Endothelial cell of umbilical vein (primary cell): ENCODE measurements around the gene MBTPS1. TPM values are rescaled to one million over a fixed set of nuclear protein-coding genes. Genes with fewer than 3 reads are reported as not detected.

Experiments
- BruUV-seq: library from RNA; stranded (reverse); fragments of 400-500 nt; replicated peaks from 2 replicates; lab custom pipeline; 2021; lab: Mats Ljungman, UMichigan
- CTCF ChIA-PET: fragments of 300-600, 350-600 bp; sonication (Branson Sonifier 250); formaldehyde crosslinking; loops from one replicate; lab custom pipeline; 2021; ENCODE audit warnings: antibody characterized with exemption, inconsistent platforms; lab: Charles Lee
- POLR2A ChIA-PET: fragments of 300-600, 350-600 bp; sonication (Branson Sonifier 250); formaldehyde crosslinking; loops from one replicate; lab custom pipeline; 2021; ENCODE audit warnings: antibody characterized with exemption, inconsistent platforms; lab: Charles Lee
- DNase-seq: peaks from one replicate; pipeline ENCODE4 v3.0.0-alpha.2; 2011; ENCODE audit warnings: low read depth, low spot score
- FAIRE-seq: peaks from 2 replicates; lab custom pipeline; 2011; peaks lifted over from hg19 to GRCh38; lab: Jason Lieb, UNC
- H2AFZ ChIP-seq: 2 replicates; pipeline ENCODE4 v1.6.0; 2012; ENCODE audit warnings: low read depth, low read length, control low read depth, inconsistent platforms
- H3K27ac ChIP-seq: 2 replicates; pipeline ENCODE4 v1.5.1; 2011; ENCODE audit warnings: low read depth, mild to moderate bottlenecking, control low read depth, low read length, moderate library complexity; ENCODE audit not compliant: insufficient read depth
- H3K27me3 ChIP-seq, 2 experiments: 2 replicates each; pipeline versions ENCODE4 v1.6.0 to v1.6.1; 2011; ENCODE audit warnings: low read length in 2 of 2, mixed read lengths in 1 of 2; ENCODE audit not compliant: control insufficient read depth in 2 of 2, insufficient read depth in 2 of 2
- H3K36me3 ChIP-seq, 2 experiments: 2 replicates in 1 of 2; 3 replicates in 1 of 2; pipeline ENCODE4 v1.5.1; 2011; ENCODE audit warnings: low read length in 2 of 2, mild to moderate bottlenecking in 1 of 2, moderate library complexity in 1 of 2; ENCODE audit not compliant: control insufficient read depth in 2 of 2, insufficient read depth in 2 of 2; ENCODE audit errors: extremely low read depth in 1 of 2
- H3K4me1 ChIP-seq: 3 replicates; pipeline ENCODE4 v1.5.1; 2011; ENCODE audit warnings: mild to moderate bottlenecking, low read length; ENCODE audit not compliant: control insufficient read depth, insufficient read depth; ENCODE audit errors: extremely low read depth
- H3K4me2 ChIP-seq: 2 replicates; pipeline ENCODE4 v1.6.1; 2011; ENCODE audit warnings: low read length, control low read depth, mixed read lengths; ENCODE audit not compliant: insufficient read depth
- H3K4me3 ChIP-seq, 3 experiments: fragments of 200-600 bp in 1 of 3; sonication (generic), shearing (Covaris generic) in 1 of 3; replicated peaks in 1 of 3; 2 replicates each; pipeline ENCODE4 v1.5.1; 2011 to 2016; ENCODE audit warnings: control low read depth in 3 of 3, low read length in 3 of 3, mild to moderate bottlenecking in 2 of 3, inconsistent platforms in 1 of 3, low read depth in 1 of 3, moderate library complexity in 1 of 3; ENCODE audit not compliant: insufficient read depth in 1 of 3
- H3K79me2 ChIP-seq: 2 replicates; pipeline ENCODE4 v1.6.0; 2012; ENCODE audit warnings: low read length, inconsistent platforms; ENCODE audit not compliant: control insufficient read depth, insufficient read depth
- H3K9ac ChIP-seq: replicated peaks from 2 replicates; pipeline ENCODE3; 2011; ENCODE audit warnings: low read length, control low read depth; ENCODE audit not compliant: insufficient read depth; ENCODE audit errors: extremely low read depth
- H3K9me1 ChIP-seq: replicated peaks from 3 replicates; pipeline ENCODE4 v1.6.0; 2011; ENCODE audit warnings: mild to moderate bottlenecking, low read length; ENCODE audit not compliant: control insufficient read depth, insufficient read depth; ENCODE audit errors: extremely low read depth
- H3K9me3 ChIP-seq: replicated peaks from 2 replicates; pipeline ENCODE4 v1.5.1; 2012; ENCODE audit warnings: low read length, inconsistent platforms; ENCODE audit not compliant: control insufficient read depth, insufficient read depth
- H4K20me1 ChIP-seq: replicated peaks from 2 replicates; pipeline ENCODE3; 2011; ENCODE audit warnings: mild to moderate bottlenecking, low read length; ENCODE audit not compliant: control insufficient read depth, insufficient read depth; ENCODE audit errors: extremely low read depth
- EZH2 ChIP-seq: IDR thresholded peaks from 2 replicates; pipeline ENCODE4 v1.6.1; 2012; ENCODE audit warnings: borderline replicate concordance, low read depth, mild to moderate bottlenecking, moderate library complexity, low read length, inconsistent platforms; ENCODE audit not compliant: severe bottlenecking
- FOS ChIP-seq: IDR thresholded peaks from 2 replicates; pipeline ENCODE4 v1.6.1; 2011; ENCODE audit warnings: mild to moderate bottlenecking, low read length, moderate library complexity, borderline replicate concordance; ENCODE audit not compliant: insufficient read depth
- GATA2 ChIP-seq: IDR thresholded peaks from 2 replicates; pipeline ENCODE4 v1.7.0; 2011; ENCODE audit warnings: low read depth, mild to moderate bottlenecking, moderate library complexity, mixed read lengths, low read length; ENCODE audit not compliant: insufficient read length, insufficient read depth
- JUN ChIP-seq: IDR thresholded peaks from 2 replicates; pipeline ENCODE4 v1.6.1; 2011; ENCODE audit warnings: borderline replicate concordance, low read depth; ENCODE audit not compliant: insufficient read length, insufficient read depth
- MYC ChIP-seq: IDR thresholded peaks from one replicate; pipeline ENCODE4 v1.6.1; 2011; ENCODE audit warnings: mild to moderate bottlenecking, low read depth, low read length
- POLR2A ChIP-seq: IDR thresholded peaks from 2 replicates; pipeline ENCODE4 v1.6.1; 2012; ENCODE audit warnings: low read depth, mild to moderate bottlenecking, control low read depth, low read length
- POLR2AphosphoS5 ChIP-seq: IDR thresholded peaks from 2 replicates; pipeline ENCODE4 v1.6.1; 2012; ENCODE audit warnings: low read depth, mild to moderate bottlenecking, control low read depth, low read length, moderate library complexity; ENCODE audit not compliant: insufficient read depth
- dilution Hi-C: fragments of 300-500 bp; cut with MboI; formaldehyde crosslinking; loops from one replicate; pipeline ENCODE4 v1.15.0; 2019; ENCODE audit warnings: low sequenced_read_pairs; ENCODE audit not compliant: extremely low pct_ligation_motif_present
- intact Hi-C: fragments of 100-400 bp; cut with micrococcal nuclease; formaldehyde crosslinking; loops from one replicate; pipeline ENCODE4 v1.10.0; 2022
- polyA plus RNA-seq, 4 experiments: library from polyadenylated mRNA; depleted of rRNA in 3 of 4; stranded (reverse) in 3 of 4; unstranded in 1 of 4; fragments of >200 nt; gene quantifications; 2 replicates each; pipeline versions ENCODE4 v1.2.1 to v1.2.3, GENCODE V29; 2011 to 2012; ENCODE audit warnings: missing spikeins in 1 of 4
- total RNA-seq: library from RNA; stranded (reverse); gene quantifications from 2 replicates; pipeline ENCODE4 v1.2.3, GENCODE V29; 2021
- TF ChIP-seq, protein P1 (sequence below): IDR thresholded peaks from 2 replicates; pipeline ENCODE4 v1.6.1; 2011; ENCODE audit not compliant: insufficient read depth, insufficient read length
- TF ChIP-seq, protein P2 (sequence below), 2 donors: IDR thresholded peaks; 1 replicate in 1 of 2; 2 replicates in 1 of 2; pipeline ENCODE4 v1.5.1; 2011; ENCODE audit warnings: low read length in 2 of 2, mild to moderate bottlenecking in 2 of 2, moderate library complexity in 2 of 2, control low read depth in 1 of 2, inconsistent platforms in 1 of 2, low read depth in 1 of 2; ENCODE audit not compliant: insufficient read depth in 1 of 2; ENCODE audit errors: extremely low read depth in 1 of 2

MBTPS1 gene
- total and polyA plus RNA-seq, 2 donors (not counting 3 experiments of a cell fraction or from before 2014, with no cell fraction given): 82.3 to 99.6 TPM

DNA sequence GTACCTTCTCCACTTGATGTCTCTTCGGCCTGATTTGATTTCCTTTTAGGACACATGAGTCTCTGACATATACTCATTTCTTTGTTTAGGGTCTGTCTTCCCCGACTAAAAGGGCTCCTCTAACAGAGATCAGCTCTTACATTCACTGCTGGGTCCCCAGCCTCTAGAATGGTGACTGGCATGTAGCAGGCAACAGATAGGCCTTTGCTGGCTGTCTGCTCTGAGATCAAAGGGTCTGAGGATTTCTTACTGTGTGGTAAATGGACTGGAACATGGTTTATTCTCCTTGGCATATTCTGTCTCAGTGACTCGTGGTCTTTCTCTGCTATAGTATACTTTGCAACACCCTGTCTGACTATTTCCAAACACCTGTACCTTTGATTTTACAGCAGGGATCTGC, 45.1 kb upstream of the MBTPS1 start:
- TF ChIP-seq POLR2A (no peak), MYC (no peak), FOS (no peak), GATA2 (no peak), POLR2AphosphoS5 (no peak), JUN (no peak), EZH2 (no peak)
- TF ChIP-seq, protein P1, sequence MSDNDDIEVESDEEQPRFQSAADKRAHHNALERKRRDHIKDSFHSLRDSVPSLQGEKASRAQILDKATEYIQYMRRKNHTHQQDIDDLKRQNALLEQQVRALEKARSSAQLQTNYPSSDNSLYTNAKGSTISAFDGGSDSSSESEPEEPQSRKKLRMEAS: no peak
- TF ChIP-seq, protein P2, sequence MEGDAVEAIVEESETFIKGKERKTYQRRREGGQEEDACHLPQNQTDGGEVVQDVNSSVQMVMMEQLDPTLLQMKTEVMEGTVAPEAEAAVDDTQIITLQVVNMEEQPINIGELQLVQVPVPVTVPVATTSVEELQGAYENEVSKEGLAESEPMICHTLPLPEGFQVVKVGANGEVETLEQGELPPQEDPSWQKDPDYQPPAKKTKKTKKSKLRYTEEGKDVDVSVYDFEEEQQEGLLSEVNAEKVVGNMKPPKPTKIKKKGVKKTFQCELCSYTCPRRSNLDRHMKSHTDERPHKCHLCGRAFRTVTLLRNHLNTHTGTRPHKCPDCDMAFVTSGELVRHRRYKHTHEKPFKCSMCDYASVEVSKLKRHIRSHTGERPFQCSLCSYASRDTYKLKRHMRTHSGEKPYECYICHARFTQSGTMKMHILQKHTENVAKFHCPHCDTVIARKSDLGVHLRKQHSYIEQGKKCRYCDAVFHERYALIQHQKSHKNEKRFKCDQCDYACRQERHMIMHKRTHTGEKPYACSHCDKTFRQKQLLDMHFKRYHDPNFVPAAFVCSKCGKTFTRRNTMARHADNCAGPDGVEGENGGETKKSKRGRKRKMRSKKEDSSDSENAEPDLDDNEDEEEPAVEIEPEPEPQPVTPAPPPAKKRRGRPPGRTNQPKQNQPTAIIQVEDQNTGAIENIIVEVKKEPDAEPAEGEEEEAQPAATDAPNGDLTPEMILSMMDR (IDR thresholded peaks at IDR 0.05; ENCODE audit: extremely low read depth in 1 of 2, insufficient read depth in 1 of 2, low read depth in 1 of 2, low read length in 2 of 2): no peak
- Histone ChIP-seq H3K4me3 (no peak overlapping the region), H3K9ac (no peak overlapping the region), H3K9me3 (no peaks in the 10 kb centered on the region), H3K27ac (no peak overlapping the region), H3K79me2 (no peaks in the 10 kb centered on the region), H4K20me1 (no peaks in the 10 kb centered on the region), H3K4me1 (no peaks in the 10 kb centered on the region), H2AFZ (no peak overlapping the region), H3K9me1 (no peaks in the 10 kb centered on the region), H3K36me3 (no peaks in the 10 kb centered on the region), H3K4me2 (no peak overlapping the region), H3K27me3 (peaks cover 33 to 38% of the 10 kb centered on the region in 2 experiments)
- CTCF ChIA-PET: interaction anchor here (1.6 to 1.7 kb wide), 2 partner anchors 11 to 25 kb away, joined by 4 to 5 read pairs; partner anchors contain the start of gene TAF1C
- POLR2A ChIA-PET: no interaction called here
- DNase-seq (no peak), FAIRE-seq (no peak)
- no TSS peak for BruUV-seq
- intact Hi-C loops (no loop called here), dilution Hi-C loops (no loop called here)
